A549 (cell line): ENCODE data around the gene GPR160.

Experiments
- CHD4 ChIP-seq: fragments of 200-600 bp; sonication (generic); IDR thresholded peaks from 2 replicates; pipeline ENCODE4 v1.6.1; 2016; ENCODE audit warnings: antibody characterized with exemption, mild to moderate bottlenecking, borderline replicate concordance
- MAFK ChIP-seq: fragments of 450-650 bp; IDR thresholded peaks from 2 replicates; pipeline ENCODE4 v1.6.1; 2014; ENCODE audit not compliant: partially characterized antibody
- TF ChIP-seq, protein P1 (sequence below): fragments of >200 bp; sonication (Bioruptor Twin); formaldehyde crosslinking; IDR thresholded peaks from 3 replicates; pipeline ENCODE4 v1.5.1; 2016
- TF ChIP-seq, protein P2 (sequence below): fragments of 150-350 bp; IDR thresholded peaks from 2 replicates; pipeline ENCODE4 v1.6.1; 2014; ENCODE audit warnings: low read depth, mild to moderate bottlenecking, low read length

DNA sequence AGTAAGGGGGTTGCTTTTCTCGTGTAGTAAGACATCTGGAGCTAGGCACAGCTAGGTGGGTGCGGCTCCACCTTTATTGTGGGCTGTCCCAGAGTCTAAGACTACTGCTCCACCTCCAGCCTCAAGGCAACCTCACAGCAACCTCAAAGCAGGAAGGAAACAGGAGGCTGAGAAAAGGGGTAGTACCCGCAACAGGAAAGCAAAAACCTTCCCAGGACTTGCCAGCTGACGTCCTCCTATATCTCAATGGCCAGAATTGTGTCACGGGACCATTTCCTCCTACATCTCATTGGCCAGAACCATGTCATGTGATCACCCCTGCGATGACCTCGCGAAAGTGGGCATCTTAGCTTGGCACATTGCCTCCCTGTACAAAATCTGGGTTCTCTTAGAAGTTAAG, 4.3 kb upstream of the GPR160 start:
- no peak for TF ChIP-seq CHD4
- TF ChIP-seq, protein P1, sequence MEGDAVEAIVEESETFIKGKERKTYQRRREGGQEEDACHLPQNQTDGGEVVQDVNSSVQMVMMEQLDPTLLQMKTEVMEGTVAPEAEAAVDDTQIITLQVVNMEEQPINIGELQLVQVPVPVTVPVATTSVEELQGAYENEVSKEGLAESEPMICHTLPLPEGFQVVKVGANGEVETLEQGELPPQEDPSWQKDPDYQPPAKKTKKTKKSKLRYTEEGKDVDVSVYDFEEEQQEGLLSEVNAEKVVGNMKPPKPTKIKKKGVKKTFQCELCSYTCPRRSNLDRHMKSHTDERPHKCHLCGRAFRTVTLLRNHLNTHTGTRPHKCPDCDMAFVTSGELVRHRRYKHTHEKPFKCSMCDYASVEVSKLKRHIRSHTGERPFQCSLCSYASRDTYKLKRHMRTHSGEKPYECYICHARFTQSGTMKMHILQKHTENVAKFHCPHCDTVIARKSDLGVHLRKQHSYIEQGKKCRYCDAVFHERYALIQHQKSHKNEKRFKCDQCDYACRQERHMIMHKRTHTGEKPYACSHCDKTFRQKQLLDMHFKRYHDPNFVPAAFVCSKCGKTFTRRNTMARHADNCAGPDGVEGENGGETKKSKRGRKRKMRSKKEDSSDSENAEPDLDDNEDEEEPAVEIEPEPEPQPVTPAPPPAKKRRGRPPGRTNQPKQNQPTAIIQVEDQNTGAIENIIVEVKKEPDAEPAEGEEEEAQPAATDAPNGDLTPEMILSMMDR: no peak
- TF ChIP-seq, protein P2, sequence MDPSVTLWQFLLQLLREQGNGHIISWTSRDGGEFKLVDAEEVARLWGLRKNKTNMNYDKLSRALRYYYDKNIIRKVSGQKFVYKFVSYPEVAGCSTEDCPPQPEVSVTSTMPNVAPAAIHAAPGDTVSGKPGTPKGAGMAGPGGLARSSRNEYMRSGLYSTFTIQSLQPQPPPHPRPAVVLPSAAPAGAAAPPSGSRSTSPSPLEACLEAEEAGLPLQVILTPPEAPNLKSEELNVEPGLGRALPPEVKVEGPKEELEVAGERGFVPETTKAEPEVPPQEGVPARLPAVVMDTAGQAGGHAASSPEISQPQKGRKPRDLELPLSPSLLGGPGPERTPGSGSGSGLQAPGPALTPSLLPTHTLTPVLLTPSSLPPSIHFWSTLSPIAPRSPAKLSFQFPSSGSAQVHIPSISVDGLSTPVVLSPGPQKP: no peak
- TF ChIP-seq MAFK: no peak
